ENCODE results near the gene ATOSB.

Gene ATOSB

GRCh38 chr9:35102769-35103659 lies 12.6 kb downstream of the ATOSB start, which contains the start of gene STOML2:
TSS of gene STOML2 (minus strand) at chr9:35103131. CDS start at chr9:35103094, 37 bp downstream.
- peaks cover 18% of the 10 kb centered on the region for H3K4me1 ChIP-seq (ENCODE audit: control insufficient read depth, low read length)

DNA sequence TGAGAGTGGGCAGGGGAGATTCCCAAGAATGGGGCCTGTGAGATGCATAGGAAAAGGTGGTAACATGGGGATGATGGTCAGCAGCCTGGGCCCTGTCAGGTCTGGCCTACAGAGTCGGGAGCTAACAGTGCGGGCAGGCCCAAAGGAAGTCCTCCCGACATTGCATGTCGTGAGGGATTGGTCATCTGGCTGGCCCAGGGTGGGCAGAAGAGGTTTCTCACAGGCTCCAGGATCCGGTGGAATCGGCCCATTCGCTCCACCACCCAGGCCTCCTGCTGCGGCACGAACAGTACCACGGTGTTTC lies 13.2 kb downstream of the ATOSB start:
- TF ChIP-seq, protein P1, sequence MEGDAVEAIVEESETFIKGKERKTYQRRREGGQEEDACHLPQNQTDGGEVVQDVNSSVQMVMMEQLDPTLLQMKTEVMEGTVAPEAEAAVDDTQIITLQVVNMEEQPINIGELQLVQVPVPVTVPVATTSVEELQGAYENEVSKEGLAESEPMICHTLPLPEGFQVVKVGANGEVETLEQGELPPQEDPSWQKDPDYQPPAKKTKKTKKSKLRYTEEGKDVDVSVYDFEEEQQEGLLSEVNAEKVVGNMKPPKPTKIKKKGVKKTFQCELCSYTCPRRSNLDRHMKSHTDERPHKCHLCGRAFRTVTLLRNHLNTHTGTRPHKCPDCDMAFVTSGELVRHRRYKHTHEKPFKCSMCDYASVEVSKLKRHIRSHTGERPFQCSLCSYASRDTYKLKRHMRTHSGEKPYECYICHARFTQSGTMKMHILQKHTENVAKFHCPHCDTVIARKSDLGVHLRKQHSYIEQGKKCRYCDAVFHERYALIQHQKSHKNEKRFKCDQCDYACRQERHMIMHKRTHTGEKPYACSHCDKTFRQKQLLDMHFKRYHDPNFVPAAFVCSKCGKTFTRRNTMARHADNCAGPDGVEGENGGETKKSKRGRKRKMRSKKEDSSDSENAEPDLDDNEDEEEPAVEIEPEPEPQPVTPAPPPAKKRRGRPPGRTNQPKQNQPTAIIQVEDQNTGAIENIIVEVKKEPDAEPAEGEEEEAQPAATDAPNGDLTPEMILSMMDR (IDR thresholded peaks at IDR 0.05; ENCODE audit: low read depth, low read length, poor library complexity, severe bottlenecking) = no peak
- TF ChIP-seq EZH2phosphoT487 (IDR thresholded peaks at IDR 0.05; ENCODE audit: borderline replicate concordance, low read length) = no peak
- Histone ChIP-seq H3K9me3 (ENCODE audit: control insufficient read depth, insufficient read depth, low read length) (no peaks in the 10 kb centered on the region), H3K4me2 (ENCODE audit: low read length) (peak overlapping the region; percentile 93), H3K36me3 (ENCODE audit: control insufficient read depth, low read length) (peaks cover 37% of the 10 kb centered on the region), H3K27ac (ENCODE audit: low read depth, low read length) (peak overlapping the region; percentile 42), H3K4me1 (ENCODE audit: control insufficient read depth, low read length) (peaks cover 18% of the 10 kb centered on the region), H3K4me3 (ENCODE audit: low read length) (peak overlapping the region; percentile 99), H4K20me1 (ENCODE audit: control insufficient read depth, insufficient read depth, low read depth, low read length) (no peaks in the 10 kb centered on the region), H3K27me3 (ENCODE audit: control insufficient read depth, low read length) (no peaks in the 10 kb centered on the region), H3K79me2 (ENCODE audit: control insufficient read depth, low read length) (peaks cover 26% of the 10 kb centered on the region), H3K9me2 (replicated peaks; ENCODE audit: control insufficient read depth, low read length) (no peaks in the 10 kb centered on the region), H3F3A (ENCODE audit: control insufficient read depth, insufficient read depth) (no peaks in the 10 kb centered on the region; the same call in 1 of the 2 replicates)

More at GRCh38 chr9:35102769-35103659, 12.6 kb downstream of the ATOSB start, which contains the start of gene STOML2:
- TF ChIP-seq, protein P1 (IDR thresholded peaks at IDR 0.05; ENCODE audit: low read depth, low read length, poor library complexity, severe bottlenecking) = no peak
- TF ChIP-seq EZH2phosphoT487 (IDR thresholded peaks at IDR 0.05; ENCODE audit: borderline replicate concordance, low read length) = no peak
- H3K9me2 ChIP-seq (replicated peaks; ENCODE audit: control insufficient read depth, low read length) = no peaks in the 10 kb centered on the region
- peaks cover 37% of the 10 kb centered on the region for H3K36me3 ChIP-seq (ENCODE audit: control insufficient read depth, low read length)
- H3K9me3 ChIP-seq (ENCODE audit: control insufficient read depth, insufficient read depth, low read length) = no peaks in the 10 kb centered on the region
- peak within 1 kb of the TSS; percentile 93 for H3K4me2 ChIP-seq (ENCODE audit: low read length)
- H3K4me3 ChIP-seq (ENCODE audit: low read length) = peak within 1 kb of the TSS; percentile 99
- no peaks in the 10 kb centered on the region for H3K27me3 ChIP-seq (ENCODE audit: control insufficient read depth, low read length)
- H3K79me2 ChIP-seq (ENCODE audit: control insufficient read depth, low read length) = peaks cover 26% of the 10 kb centered on the region
- H3K27ac ChIP-seq (ENCODE audit: low read depth, low read length) = peak within 1 kb of the TSS; percentile 42
- H3F3A ChIP-seq (ENCODE audit: control insufficient read depth, insufficient read depth) = no peaks in the 10 kb centered on the region; the same call in 1 of the 2 replicates
- no peaks in the 10 kb centered on the region for H4K20me1 ChIP-seq (ENCODE audit: control insufficient read depth, insufficient read depth, low read depth, low read length)

DNA sequence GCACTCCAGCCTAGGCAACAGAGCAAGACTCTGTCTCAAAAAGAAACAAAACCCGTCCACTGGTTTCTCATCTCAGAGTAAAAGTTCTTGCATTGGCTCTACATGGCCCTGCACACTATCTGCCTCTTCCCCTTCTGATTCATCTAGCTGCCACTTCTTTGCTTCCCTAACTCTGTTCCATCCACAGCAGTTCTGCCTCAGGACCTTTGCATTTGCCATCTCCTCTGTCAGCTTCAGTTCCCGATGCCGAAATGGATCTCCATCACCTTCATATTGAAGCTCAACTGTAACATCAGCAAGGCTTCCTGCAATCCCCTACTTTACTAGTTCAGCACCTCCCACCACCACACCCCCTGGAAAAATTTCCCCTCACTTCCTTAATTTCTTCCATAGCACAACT lies 18.1 kb downstream of the ATOSB start:
- H3K27ac ChIP-seq (ENCODE audit: low read depth, low read length) = no peak overlapping the region
- H3K36me3 ChIP-seq (ENCODE audit: control insufficient read depth, low read length) = peaks cover 62% of the 10 kb centered on the region
- no peak overlapping the region for H3K4me3 ChIP-seq (ENCODE audit: low read length)
- no peaks in the 10 kb centered on the region for H4K20me1 ChIP-seq (ENCODE audit: control insufficient read depth, insufficient read depth, low read depth, low read length)
- H3K79me2 ChIP-seq (ENCODE audit: control insufficient read depth, low read length) = peaks cover 36% of the 10 kb centered on the region
- H3K9me2 ChIP-seq (replicated peaks; ENCODE audit: control insufficient read depth, low read length) = no peaks in the 10 kb centered on the region
- H3F3A ChIP-seq (ENCODE audit: control insufficient read depth, insufficient read depth) = no peaks in the 10 kb centered on the region; the same call in 1 of the 2 replicates
- TF ChIP-seq, protein P1 (IDR thresholded peaks at IDR 0.05; ENCODE audit: low read depth, low read length, poor library complexity, severe bottlenecking) = no peak
- TF ChIP-seq EZH2phosphoT487 (IDR thresholded peaks at IDR 0.05; ENCODE audit: borderline replicate concordance, low read length) = no peak
- H3K9me3 ChIP-seq (ENCODE audit: control insufficient read depth, insufficient read depth, low read length) = no peaks in the 10 kb centered on the region
- H3K4me1 ChIP-seq (ENCODE audit: control insufficient read depth, low read length) = peaks cover 29% of the 10 kb centered on the region
- H3K27me3 ChIP-seq (ENCODE audit: control insufficient read depth, low read length) = no peaks in the 10 kb centered on the region
- H3K4me2 ChIP-seq (ENCODE audit: low read length) = no peak overlapping the region
